K562 (cell line): ENCODE data around the gene SLC43A2. TPM values are rescaled to one million over a fixed set of nuclear protein-coding genes. Genes with fewer than 3 reads are reported as not detected.

Experiments used
- BRF1 ChIP-seq: IDR thresholded peaks from 3 replicates; pipeline ENCODE4 v1.6.1; 2011; ENCODE audit warnings: borderline replicate concordance, mild to moderate bottlenecking; ENCODE audit not compliant: insufficient read length; ENCODE audit errors: extremely low read depth
- CBFA2T2 ChIP-seq: fragments of 450-650 bp; conservative IDR thresholded peaks from 2 replicates; pipeline ENCODE4 v1.6.1; 2017; ENCODE audit warnings: mild to moderate bottlenecking
- CHD4 ChIP-seq: fragments of 200-600 bp; sonication (generic); IDR thresholded peaks from 3 replicates; pipeline ENCODE4 v1.6.1; 2012; ENCODE audit warnings: low read depth, mild to moderate bottlenecking, mixed read lengths, low read length, inconsistent platforms; ENCODE audit not compliant: insufficient read depth, insufficient replicate concordance, poor library complexity, severe bottlenecking
- FOXJ3 ChIP-seq: sonication (generic); formaldehyde crosslinking; IDR thresholded peaks from 2 replicates; pipeline ENCODE4 v1.4.0; 2020; ENCODE audit warnings: mild to moderate bottlenecking, missing genetic modification reagents
- HNRNPUL1 ChIP-seq: fragments of 200-400 bp; formaldehyde crosslinking; IDR thresholded peaks from 2 replicates; pipeline ENCODE4 v1.6.1; 2017; ENCODE audit warnings: low read length
- MECOM ChIP-seq: fragments of 250-450 bp; sonication (Bioruptor Pico); IDR thresholded peaks from 2 replicates; pipeline ENCODE4 v1.8.0; 2022; ENCODE audit warnings: inconsistent platforms
- MED1 ChIP-seq: sonication (generic); formaldehyde crosslinking; IDR thresholded peaks from 2 replicates; pipeline ENCODE4 v1.8.1; 2023; ENCODE audit warnings: missing genetic modification reagents, borderline replicate concordance
- NCOA2 ChIP-seq, 2 experiments: fragments of 450-650 bp; IDR thresholded peaks; 2 replicates each; pipeline ENCODE4 v1.6.1; 2018; ENCODE audit warnings: mild to moderate bottlenecking in 2 of 2, moderate library complexity in 1 of 2; ENCODE audit not compliant: partially characterized antibody in 2 of 2
- NELFE ChIP-seq: IDR thresholded peaks from 2 replicates; pipeline ENCODE4 v1.6.1; 2011; ENCODE audit warnings: mild to moderate bottlenecking; ENCODE audit not compliant: insufficient read depth, insufficient read length
- NFIC ChIP-seq: fragments of 450-650 bp; IDR thresholded peaks from 2 replicates; pipeline ENCODE4 v1.6.1; 2017; ENCODE audit warnings: mild to moderate bottlenecking, inconsistent platforms
- NFXL1 ChIP-seq: fragments of 450-650 bp; formaldehyde crosslinking; IDR thresholded peaks from 2 replicates; pipeline ENCODE4 v1.4.0; 2021; ENCODE audit warnings: mild to moderate bottlenecking
- PCBP2 ChIP-seq: fragments of 200-400 bp; formaldehyde crosslinking; IDR thresholded peaks from 2 replicates; pipeline ENCODE4 v1.6.1; 2018; ENCODE audit warnings: low read length, low read depth, mild to moderate bottlenecking, moderate library complexity; ENCODE audit not compliant: poor library complexity, severe bottlenecking
- RBM39 ChIP-seq: fragments of 200-400 bp; formaldehyde crosslinking; optimal IDR thresholded peaks from 2 replicates; pipeline ENCODE3; 2018; ENCODE audit warnings: low read depth, low read length
- SMAD1 ChIP-seq: fragments of 150-350 bp; IDR thresholded peaks from 2 replicates; pipeline ENCODE4 v1.6.1; 2014; ENCODE audit warnings: low read length, low read depth; ENCODE audit not compliant: partially characterized antibody
- SMC3 ChIP-seq: conservative IDR thresholded peaks from 2 replicates; pipeline ENCODE4 v1.6.1; 2011; ENCODE audit warnings: low read depth, low read length, improper control_type of control experiment; ENCODE audit not compliant: insufficient read depth
- TAF15 ChIP-seq: fragments of 200-400 bp; formaldehyde crosslinking; IDR thresholded peaks from 2 replicates; pipeline ENCODE4 v1.6.1; 2017; ENCODE audit warnings: mild to moderate bottlenecking, low read depth, low read length, moderate library complexity
- ZBTB7A ChIP-seq: IDR thresholded peaks from 2 replicates; pipeline ENCODE4 v1.6.1; 2011; ENCODE audit warnings: low read depth, mild to moderate bottlenecking, low read length, moderate library complexity, borderline replicate concordance; ENCODE audit not compliant: control insufficient read depth
- ZC3H8 ChIP-seq: fragments of 450-650 bp; IDR thresholded peaks from 2 replicates; pipeline ENCODE4 v1.6.1; 2017
- ZNF644 ChIP-seq: fragments of 200-800 bp; sonication (Bioruptor generic); IDR thresholded peaks from 2 replicates; pipeline ENCODE4 v1.6.1; 2016; ENCODE audit warnings: low read depth, missing genetic modification characterization, missing compliant biosample characterization
- polyA plus RNA-seq, 8 experiments: library from polyadenylated mRNA; depleted of rRNA in 4 of 8; stranded (reverse) in 5 of 8; unstranded in 3 of 8; fragments of >200 nt; fragmentation: Nextera tagmentation in 2 of 8; fragmentation: Illumina TruSeq in 1 of 8; extraction: Ambion mirVana in 2 of 8; extraction: Trizol in 1 of 8; gene quantifications; 2 replicates each; pipeline versions ENCODE4 v1.2.1 to v1.2.3, GENCODE V29; 2011 to 2014; ENCODE audit warnings: inconsistent platforms in 1 of 8, missing spikeins in 1 of 8
- total RNA-seq, 7 experiments: library from RNA; depleted of rRNA in 6 of 7; stranded (reverse); fragments of >200 nt in 6 of 7; fragmentation: Illumina TruSeq in 2 of 7; extraction: Trizol in 2 of 7; gene quantifications; 2 replicates each; pipeline versions ENCODE4 v1.2.1 to v1.2.3, GENCODE V29; 2011 to 2021; ENCODE audit warnings: low replicate concordance in 1 of 7
- TF ChIP-seq, protein P1 (sequence below): sonication (generic); formaldehyde crosslinking; IDR thresholded peaks from 2 replicates; pipeline ENCODE4 v1.8.0; 2022; ENCODE audit warnings: missing genetic modification reagents, mild to moderate bottlenecking, borderline replicate concordance
- TF ChIP-seq, protein P2 (sequence below): fragments of 450-650 bp; IDR thresholded peaks from 2 replicates; pipeline ENCODE4 v1.6.1; 2014; ENCODE audit warnings: low read depth, mild to moderate bottlenecking, moderate library complexity, borderline replicate concordance
- TF ChIP-seq, protein P3 (sequence below), 2 experiments: IDR thresholded peaks; 2 replicates each; pipeline ENCODE4 v1.6.1; 2012; ENCODE audit warnings: improper control_type of control experiment in 2 of 2, low read depth in 2 of 2, low read length in 2 of 2, borderline replicate concordance in 1 of 2

Gene SLC43A2
- total and polyA plus RNA-seq, 9 of the 15 experiments (the other 6 are each of a cell fraction or from before 2014, with no cell fraction given), result 0.03 to 10.2 (median 3.6) TPM

DNA sequence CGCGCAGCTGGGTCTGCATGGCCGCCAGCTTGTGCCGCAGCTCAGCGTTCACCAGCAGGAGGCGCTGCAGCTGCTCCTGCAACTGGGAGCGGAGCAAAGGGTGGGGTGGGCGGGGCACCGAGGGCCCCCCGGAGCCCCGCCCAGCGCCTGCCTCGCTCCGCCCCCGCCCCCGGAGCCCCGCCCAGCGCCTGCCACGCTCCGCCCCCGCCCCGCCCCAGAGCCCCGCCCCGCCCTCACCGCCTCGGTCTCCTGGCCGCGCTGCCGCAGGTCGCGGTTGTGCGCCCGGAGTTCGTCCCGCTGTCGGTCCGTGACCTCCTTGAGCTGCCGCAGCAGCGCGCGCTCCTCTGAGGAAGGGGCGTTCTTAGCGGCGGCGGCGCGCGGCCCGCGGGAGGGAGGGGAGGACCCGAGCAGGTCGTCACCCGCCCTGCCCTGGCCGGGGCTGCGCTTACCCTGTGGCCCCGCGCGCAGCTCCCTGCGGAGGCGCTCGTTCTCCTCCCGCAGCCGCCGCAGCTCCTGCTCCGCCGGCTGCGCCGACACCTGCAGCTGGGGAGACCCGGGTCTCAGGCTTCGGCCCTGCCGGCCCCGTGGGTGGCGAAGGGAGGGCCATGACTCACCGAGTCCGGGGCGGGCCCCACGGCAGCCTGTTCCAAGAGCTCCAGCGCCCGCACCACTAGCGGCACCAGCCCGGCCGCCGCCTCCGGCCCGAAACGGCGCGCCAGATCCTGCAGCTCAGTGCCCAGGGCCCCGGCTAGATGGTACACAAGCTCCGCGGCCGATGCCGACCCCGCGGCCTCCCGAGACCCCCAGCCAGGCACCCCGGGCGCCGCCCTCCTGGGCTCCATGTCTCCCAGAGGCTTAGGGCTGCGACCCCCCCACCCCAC, 20.6 kb upstream of the SLC43A2 start (continued):
- no peak for TF ChIP-seq ZC3H8
- TF ChIP-seq, protein P1, sequence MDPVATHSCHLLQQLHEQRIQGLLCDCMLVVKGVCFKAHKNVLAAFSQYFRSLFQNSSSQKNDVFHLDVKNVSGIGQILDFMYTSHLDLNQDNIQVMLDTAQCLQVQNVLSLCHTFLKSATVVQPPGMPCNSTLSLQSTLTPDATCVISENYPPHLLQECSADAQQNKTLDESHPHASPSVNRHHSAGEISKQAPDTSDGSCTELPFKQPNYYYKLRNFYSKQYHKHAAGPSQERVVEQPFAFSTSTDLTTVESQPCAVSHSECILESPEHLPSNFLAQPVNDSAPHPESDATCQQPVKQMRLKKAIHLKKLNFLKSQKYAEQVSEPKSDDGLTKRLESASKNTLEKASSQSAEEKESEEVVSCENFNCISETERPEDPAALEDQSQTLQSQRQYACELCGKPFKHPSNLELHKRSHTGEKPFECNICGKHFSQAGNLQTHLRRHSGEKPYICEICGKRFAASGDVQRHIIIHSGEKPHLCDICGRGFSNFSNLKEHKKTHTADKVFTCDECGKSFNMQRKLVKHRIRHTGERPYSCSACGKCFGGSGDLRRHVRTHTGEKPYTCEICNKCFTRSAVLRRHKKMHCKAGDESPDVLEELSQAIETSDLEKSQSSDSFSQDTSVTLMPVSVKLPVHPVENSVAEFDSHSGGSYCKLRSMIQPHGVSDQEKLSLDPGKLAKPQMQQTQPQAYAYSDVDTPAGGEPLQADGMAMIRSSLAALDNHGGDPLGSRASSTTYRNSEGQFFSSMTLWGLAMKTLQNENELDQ (CRISPR knock-in tag), result no peak
- no peak for TF ChIP-seq NELFE
- TF ChIP-seq SMAD1, result no peak
- TF ChIP-seq HNRNPUL1, result no peak
- TF ChIP-seq SMC3, result peak; percentile 79
- TF ChIP-seq, protein P2, sequence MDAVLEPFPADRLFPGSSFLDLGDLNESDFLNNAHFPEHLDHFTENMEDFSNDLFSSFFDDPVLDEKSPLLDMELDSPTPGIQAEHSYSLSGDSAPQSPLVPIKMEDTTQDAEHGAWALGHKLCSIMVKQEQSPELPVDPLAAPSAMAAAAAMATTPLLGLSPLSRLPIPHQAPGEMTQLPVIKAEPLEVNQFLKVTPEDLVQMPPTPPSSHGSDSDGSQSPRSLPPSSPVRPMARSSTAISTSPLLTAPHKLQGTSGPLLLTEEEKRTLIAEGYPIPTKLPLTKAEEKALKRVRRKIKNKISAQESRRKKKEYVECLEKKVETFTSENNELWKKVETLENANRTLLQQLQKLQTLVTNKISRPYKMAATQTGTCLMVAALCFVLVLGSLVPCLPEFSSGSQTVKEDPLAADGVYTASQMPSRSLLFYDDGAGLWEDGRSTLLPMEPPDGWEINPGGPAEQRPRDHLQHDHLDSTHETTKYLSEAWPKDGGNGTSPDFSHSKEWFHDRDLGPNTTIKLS, result no peak
- no peak for TF ChIP-seq NCOA2 (IDR thresholded peaks at IDR 0.05; ENCODE audit: partially characterized antibody in 2 of 2)
- TF ChIP-seq NFXL1, result no peak
- TF ChIP-seq BRF1, result no peak
- no peak for TF ChIP-seq NFIC
- no peak for TF ChIP-seq RBM39
- no peak for TF ChIP-seq ZNF644
- TF ChIP-seq, protein P3, sequence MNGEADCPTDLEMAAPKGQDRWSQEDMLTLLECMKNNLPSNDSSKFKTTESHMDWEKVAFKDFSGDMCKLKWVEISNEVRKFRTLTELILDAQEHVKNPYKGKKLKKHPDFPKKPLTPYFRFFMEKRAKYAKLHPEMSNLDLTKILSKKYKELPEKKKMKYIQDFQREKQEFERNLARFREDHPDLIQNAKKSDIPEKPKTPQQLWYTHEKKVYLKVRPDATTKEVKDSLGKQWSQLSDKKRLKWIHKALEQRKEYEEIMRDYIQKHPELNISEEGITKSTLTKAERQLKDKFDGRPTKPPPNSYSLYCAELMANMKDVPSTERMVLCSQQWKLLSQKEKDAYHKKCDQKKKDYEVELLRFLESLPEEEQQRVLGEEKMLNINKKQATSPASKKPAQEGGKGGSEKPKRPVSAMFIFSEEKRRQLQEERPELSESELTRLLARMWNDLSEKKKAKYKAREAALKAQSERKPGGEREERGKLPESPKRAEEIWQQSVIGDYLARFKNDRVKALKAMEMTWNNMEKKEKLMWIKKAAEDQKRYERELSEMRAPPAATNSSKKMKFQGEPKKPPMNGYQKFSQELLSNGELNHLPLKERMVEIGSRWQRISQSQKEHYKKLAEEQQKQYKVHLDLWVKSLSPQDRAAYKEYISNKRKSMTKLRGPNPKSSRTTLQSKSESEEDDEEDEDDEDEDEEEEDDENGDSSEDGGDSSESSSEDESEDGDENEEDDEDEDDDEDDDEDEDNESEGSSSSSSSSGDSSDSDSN (IDR thresholded peaks at IDR 0.05; ENCODE audit: borderline replicate concordance in 1 of 2, low read depth in 2 of 2, low read length in 2 of 2), result peak; percentile 62 to 80; a peak in 1 of 4 replicates
- TF ChIP-seq CHD4, result no peak
- no peak for TF ChIP-seq TAF15
- TF ChIP-seq FOXJ3 (CRISPR knock-in tag), result no peak
- TF ChIP-seq CBFA2T2, result no peak
- no peak for TF ChIP-seq MECOM (CRISPR knock-in tag)
- peak; percentile 80; the same call in 1 of the 2 replicates for TF ChIP-seq ZBTB7A
- no peak for TF ChIP-seq PCBP2
- no peak for TF ChIP-seq MED1
